ENCODE results near the gene SPATA9.

Gene SPATA9

DNA sequence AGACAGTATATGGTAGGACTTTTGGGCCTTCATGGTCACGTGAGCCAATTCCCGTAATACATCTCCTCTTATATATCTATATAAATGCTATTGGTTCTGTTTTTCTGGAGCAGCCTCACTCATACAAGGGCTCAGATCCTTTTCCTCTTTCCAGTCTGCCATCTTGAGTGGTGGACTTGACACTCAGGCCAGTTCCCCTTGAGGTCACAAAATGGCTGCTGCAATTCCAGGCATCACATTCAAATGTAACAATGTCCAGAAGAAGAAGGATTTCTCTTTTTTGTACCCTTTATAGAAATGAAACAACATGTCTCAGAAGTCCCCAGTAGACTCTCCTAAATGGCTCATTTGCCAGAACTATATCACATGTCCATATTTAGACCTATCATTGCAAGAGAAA is 58.4 kb downstream of the SPATA9 start:
- no peak for TF ChIP-seq ZFP3 (CRISPR knock-in tag; IDR thresholded peaks at IDR 0.05)
- no peak for TF ChIP-seq ZC3H10 (CRISPR knock-in tag; IDR thresholded peaks at IDR 0.05)
- no peak for TF ChIP-seq PPARA (CRISPR knock-in tag; IDR thresholded peaks at IDR 0.05; ENCODE audit: borderline replicate concordance)
- ATAC-seq, result no peak

DNA sequence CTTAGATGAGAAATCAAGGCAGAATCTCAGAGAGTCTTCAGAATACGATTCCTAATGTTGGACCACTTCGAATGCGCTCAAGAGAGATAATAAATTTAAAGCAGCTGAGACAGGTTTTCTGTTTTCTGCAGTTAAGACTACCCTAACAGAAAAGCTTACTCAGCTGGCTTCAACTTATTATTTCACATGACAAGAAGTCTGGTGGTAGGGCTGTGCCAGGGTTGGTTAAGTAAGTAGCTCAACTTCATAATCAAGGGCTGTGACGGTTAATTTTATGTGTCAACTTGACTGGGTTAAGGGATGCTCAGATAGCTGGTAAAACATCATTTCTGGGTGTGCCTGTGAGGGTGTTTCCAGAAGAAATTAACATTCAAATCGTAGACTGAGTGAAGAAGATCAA is 59.1 kb downstream of the SPATA9 start:
- no peak for TF ChIP-seq ZFP30 (CRISPR knock-in tag; IDR thresholded peaks at IDR 0.05)
- no peak for TF ChIP-seq ZNF8 (CRISPR knock-in tag; IDR thresholded peaks at IDR 0.05)
- no peak for TF ChIP-seq BACH2 (CRISPR knock-in tag; IDR thresholded peaks at IDR 0.05; ENCODE audit: borderline replicate concordance)
- no peak for ATAC-seq

DNA sequence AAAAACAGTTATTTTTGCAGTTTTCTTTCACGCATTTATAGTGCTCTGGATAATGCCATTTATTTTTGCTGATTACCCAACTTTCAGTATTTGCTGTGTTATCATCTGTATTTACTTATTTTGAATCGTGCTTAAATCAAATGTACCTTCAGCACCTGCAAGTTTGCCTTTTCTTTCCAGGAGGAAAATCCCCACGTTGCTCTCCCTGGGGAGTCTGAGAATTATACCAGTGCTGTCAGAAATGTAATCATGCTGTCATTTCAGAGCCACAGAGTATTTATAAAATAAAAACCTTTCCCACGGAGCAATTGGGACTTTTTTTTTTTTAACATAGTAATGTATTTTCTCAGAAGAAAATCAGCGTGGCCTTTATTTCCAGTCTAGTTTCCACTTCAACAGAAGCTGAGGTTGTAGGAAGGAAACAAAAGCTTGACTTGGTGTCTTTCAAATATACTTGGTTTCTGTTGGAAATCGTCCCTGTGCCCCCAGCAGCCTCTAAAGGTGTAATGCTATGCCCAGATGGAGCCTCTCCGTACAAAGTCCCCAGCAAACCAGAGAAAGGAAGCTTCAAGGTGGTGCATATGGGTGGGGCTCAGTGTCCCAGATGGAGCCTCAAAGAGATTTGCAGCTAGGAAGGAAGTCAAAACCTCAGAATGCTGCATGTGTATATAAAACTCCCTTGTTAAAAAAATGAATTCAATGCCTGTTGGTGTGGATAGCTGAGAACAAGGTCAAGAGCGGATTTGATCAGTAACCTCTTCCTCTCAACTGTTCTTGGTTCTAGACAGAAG is 60.8 kb downstream of the SPATA9 start:
- no peak for ATAC-seq
- no peak for TF ChIP-seq ZFP3 (CRISPR knock-in tag; IDR thresholded peaks at IDR 0.05)
- TF ChIP-seq, protein P1, sequence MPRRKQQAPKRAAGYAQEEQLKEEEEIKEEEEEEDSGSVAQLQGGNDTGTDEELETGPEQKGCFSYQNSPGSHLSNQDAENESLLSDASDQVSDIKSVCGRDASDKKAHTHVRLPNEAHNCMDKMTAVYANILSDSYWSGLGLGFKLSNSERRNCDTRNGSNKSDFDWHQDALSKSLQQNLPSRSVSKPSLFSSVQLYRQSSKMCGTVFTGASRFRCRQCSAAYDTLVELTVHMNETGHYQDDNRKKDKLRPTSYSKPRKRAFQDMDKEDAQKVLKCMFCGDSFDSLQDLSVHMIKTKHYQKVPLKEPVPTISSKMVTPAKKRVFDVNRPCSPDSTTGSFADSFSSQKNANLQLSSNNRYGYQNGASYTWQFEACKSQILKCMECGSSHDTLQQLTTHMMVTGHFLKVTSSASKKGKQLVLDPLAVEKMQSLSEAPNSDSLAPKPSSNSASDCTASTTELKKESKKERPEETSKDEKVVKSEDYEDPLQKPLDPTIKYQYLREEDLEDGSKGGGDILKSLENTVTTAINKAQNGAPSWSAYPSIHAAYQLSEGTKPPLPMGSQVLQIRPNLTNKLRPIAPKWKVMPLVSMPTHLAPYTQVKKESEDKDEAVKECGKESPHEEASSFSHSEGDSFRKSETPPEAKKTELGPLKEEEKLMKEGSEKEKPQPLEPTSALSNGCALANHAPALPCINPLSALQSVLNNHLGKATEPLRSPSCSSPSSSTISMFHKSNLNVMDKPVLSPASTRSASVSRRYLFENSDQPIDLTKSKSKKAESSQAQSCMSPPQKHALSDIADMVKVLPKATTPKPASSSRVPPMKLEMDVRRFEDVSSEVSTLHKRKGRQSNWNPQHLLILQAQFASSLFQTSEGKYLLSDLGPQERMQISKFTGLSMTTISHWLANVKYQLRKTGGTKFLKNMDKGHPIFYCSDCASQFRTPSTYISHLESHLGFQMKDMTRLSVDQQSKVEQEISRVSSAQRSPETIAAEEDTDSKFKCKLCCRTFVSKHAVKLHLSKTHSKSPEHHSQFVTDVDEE (CRISPR knock-in tag; IDR thresholded peaks at IDR 0.05), result no peak
- TF ChIP-seq RARB (CRISPR knock-in tag; IDR thresholded peaks at IDR 0.05), result no peak
- TF ChIP-seq ARNTL (CRISPR knock-in tag; IDR thresholded peaks at IDR 0.05; ENCODE audit: borderline replicate concordance, low read depth), result no peak

DNA sequence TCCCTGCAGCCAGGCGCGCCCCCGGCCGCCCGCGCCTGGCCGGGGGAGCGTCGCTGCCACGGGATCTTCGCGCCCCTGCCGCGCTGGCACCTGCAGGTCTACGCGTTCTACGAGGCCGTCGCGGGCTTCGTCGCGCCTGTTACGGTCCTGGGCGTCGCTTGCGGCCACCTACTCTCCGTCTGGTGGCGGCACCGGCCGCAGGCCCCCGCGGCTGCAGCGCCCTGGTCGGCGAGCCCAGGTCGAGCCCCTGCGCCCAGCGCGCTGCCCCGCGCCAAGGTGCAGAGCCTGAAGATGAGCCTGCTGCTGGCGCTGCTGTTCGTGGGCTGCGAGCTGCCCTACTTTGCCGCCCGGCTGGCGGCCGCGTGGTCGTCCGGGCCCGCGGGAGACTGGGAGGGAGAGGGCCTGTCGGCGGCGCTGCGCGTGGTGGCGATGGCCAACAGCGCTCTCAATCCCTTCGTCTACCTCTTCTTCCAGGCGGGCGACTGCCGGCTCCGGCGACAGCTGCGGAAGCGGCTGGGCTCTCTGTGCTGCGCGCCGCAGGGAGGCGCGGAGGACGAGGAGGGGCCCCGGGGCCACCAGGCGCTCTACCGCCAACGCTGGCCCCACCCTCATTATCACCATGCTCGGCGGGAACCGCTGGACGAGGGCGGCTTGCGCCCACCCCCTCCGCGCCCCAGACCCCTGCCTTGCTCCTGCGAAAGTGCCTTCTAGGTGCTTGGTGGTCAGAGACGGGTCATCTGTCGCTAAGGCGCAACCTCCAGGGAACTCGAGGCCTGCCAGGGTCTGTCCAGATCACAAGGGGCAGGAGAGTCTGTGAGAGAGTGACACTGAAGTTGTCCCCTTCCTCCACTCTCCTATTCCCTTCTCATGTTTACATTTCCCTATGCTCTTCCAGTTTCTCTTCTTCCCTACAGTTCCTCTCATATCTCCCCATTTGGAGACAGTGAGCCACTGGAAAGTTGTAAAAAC is 61.6 kb downstream of the SPATA9 start:
- TF ChIP-seq OSR1 (CRISPR knock-in tag; IDR thresholded peaks at IDR 0.05) (no peak), ZNF8 (CRISPR knock-in tag; IDR thresholded peaks at IDR 0.05) (no peak), ZNF70 (CRISPR knock-in tag; IDR thresholded peaks at IDR 0.05) (no peak), ZNF565 (CRISPR knock-in tag; conservative IDR thresholded peaks at IDR 0.05; ENCODE audit: low read depth) (no peak), ZFP3 (CRISPR knock-in tag; IDR thresholded peaks at IDR 0.05) (no peak)
- TF ChIP-seq, protein P2, sequence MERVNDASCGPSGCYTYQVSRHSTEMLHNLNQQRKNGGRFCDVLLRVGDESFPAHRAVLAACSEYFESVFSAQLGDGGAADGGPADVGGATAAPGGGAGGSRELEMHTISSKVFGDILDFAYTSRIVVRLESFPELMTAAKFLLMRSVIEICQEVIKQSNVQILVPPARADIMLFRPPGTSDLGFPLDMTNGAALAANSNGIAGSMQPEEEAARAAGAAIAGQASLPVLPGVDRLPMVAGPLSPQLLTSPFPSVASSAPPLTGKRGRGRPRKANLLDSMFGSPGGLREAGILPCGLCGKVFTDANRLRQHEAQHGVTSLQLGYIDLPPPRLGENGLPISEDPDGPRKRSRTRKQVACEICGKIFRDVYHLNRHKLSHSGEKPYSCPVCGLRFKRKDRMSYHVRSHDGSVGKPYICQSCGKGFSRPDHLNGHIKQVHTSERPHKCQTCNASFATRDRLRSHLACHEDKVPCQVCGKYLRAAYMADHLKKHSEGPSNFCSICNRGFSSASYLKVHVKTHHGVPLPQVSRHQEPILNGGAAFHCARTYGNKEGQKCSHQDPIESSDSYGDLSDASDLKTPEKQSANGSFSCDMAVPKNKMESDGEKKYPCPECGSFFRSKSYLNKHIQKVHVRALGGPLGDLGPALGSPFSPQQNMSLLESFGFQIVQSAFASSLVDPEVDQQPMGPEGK (CRISPR knock-in tag; IDR thresholded peaks at IDR 0.05; ENCODE audit: borderline replicate concordance), result no peak
- ATAC-seq, result peak; percentile 79

DNA sequence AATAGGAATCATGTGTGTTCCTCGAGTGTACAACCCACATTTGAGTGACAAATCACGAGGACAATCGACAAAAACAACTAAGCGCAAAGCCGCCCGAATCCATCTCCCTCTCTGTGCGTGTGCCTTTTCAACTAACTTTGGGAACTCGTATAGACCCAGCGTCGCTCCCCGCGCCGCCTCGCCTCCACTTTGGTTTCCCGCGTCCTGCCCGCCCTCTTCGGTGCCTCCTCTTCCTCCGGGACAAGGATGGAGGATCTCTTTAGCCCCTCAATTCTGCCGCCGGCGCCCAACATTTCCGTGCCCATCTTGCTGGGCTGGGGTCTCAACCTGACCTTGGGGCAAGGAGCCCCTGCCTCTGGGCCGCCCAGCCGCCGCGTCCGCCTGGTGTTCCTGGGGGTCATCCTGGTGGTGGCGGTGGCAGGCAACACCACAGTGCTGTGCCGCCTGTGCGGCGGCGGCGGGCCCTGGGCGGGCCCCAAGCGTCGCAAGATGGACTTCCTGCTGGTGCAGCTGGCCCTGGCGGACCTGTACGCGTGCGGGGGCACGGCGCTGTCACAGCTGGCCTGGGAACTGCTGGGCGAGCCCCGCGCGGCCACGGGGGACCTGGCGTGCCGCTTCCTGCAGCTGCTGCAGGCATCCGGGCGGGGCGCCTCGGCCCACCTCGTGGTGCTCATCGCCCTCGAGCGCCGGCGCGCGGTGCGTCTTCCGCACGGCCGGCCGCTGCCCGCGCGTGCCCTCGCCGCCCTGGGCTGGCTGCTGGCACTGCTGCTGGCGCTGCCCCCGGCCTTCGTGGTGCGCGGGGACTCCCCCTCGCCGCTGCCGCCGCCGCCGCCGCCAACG is 62.5 kb downstream of the SPATA9 start, which contains the start of gene GPR150:
GPR150 (plus strand) TSS at position 58 of the 840 bp plus-strand sequence; CDS start at position 247, 189 bp downstream.
- TF ChIP-seq, protein P3, sequence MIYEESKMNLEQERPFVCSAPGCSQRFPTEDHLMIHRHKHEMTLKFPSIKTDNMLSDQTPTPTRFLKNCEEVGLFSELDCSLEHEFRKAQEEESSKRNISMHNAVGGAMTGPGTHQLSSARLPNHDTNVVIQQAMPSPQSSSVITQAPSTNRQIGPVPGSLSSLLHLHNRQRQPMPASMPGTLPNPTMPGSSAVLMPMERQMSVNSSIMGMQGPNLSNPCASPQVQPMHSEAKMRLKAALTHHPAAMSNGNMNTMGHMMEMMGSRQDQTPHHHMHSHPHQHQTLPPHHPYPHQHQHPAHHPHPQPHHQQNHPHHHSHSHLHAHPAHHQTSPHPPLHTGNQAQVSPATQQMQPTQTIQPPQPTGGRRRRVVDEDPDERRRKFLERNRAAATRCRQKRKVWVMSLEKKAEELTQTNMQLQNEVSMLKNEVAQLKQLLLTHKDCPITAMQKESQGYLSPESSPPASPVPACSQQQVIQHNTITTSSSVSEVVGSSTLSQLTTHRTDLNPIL (CRISPR knock-in tag; IDR thresholded peaks at IDR 0.05; ENCODE audit: low read depth), result no peak
- TF ChIP-seq ARNTL (CRISPR knock-in tag; IDR thresholded peaks at IDR 0.05; ENCODE audit: borderline replicate concordance, low read depth), result no peak
- TF ChIP-seq CSDC2 (CRISPR knock-in tag; IDR thresholded peaks at IDR 0.05), result no peak
- TF ChIP-seq OSR1 (CRISPR knock-in tag; IDR thresholded peaks at IDR 0.05), result no peak
- TF ChIP-seq, protein P1 (CRISPR knock-in tag; IDR thresholded peaks at IDR 0.05), result no peak
- no peak for TF ChIP-seq TCF4 (CRISPR knock-in tag; IDR thresholded peaks at IDR 0.05; ENCODE audit: borderline replicate concordance)
- no peak for TF ChIP-seq ESRRG (CRISPR knock-in tag; IDR thresholded peaks at IDR 0.05)
- no peak for TF ChIP-seq ZNF565 (CRISPR knock-in tag; conservative IDR thresholded peaks at IDR 0.05; ENCODE audit: low read depth)
- TF ChIP-seq ZNF70 (CRISPR knock-in tag; IDR thresholded peaks at IDR 0.05), result no peak
- TF ChIP-seq GLIS3 (CRISPR knock-in tag; IDR thresholded peaks at IDR 0.05), result no peak
- no peak for TF ChIP-seq BACH2 (CRISPR knock-in tag; IDR thresholded peaks at IDR 0.05; ENCODE audit: borderline replicate concordance)
- TF ChIP-seq ZNF8 (CRISPR knock-in tag; IDR thresholded peaks at IDR 0.05), result no peak
- TF ChIP-seq, protein P4, sequence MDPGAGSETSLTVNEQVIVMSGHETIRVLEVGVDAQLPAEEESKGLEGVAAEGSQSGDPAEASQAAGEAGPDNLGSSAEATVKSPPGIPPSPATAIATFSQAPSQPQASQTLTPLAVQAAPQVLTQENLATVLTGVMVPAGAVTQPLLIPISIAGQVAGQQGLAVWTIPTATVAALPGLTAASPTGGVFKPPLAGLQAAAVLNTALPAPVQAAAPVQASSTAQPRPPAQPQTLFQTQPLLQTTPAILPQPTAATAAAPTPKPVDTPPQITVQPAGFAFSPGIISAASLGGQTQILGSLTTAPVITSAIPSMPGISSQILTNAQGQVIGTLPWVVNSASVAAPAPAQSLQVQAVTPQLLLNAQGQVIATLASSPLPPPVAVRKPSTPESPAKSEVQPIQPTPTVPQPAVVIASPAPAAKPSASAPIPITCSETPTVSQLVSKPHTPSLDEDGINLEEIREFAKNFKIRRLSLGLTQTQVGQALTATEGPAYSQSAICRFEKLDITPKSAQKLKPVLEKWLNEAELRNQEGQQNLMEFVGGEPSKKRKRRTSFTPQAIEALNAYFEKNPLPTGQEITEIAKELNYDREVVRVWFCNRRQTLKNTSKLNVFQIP (CRISPR knock-in tag; IDR thresholded peaks at IDR 0.05; ENCODE audit: borderline replicate concordance, low read depth), result no peak
- ATAC-seq, result peak; percentile 77

Measured in SK-N-SH treated with all-trans-retinoic acid at 6 μM for 48 hours (cell line).